ENCODE measurements around the gene SNRPA. TPM values are rescaled to one million over a fixed set of nuclear protein-coding genes. Genes with fewer than 3 reads are reported as not detected.

Gene SNRPA
- total RNA-seq, 1 experiment from 2014 or later = 225 TPM

GRCh38 chr19:40808021-40808325, 57.0 kb downstream of the SNRPA start:
- peaks cover 4% of the 10 kb centered on the region for H3K79me1 ChIP-seq (ENCODE audit: insufficient read depth, low read depth, low read length, poor library complexity, severe bottlenecking)
- H3K4me1 Mint-ChIP-seq = peaks cover 65 to 73% of the 10 kb centered on the region in 2 experiments
- peak overlapping the region; percentile 62 to 97 (median 89); a peak in 4 of 7 replicates for H3K27ac Mint-ChIP-seq
- H4K91ac ChIP-seq (ENCODE audit: insufficient read length, low read depth, low read length) = no peak overlapping the region
- no peak overlapping the region for H2BK5ac ChIP-seq (ENCODE audit: insufficient read length, low read length)
- no peak overlapping the region for H3K9ac ChIP-seq (ENCODE audit: extremely low read depth, insufficient read length, low read length)
- no peak overlapping the region for H2BK20ac ChIP-seq (ENCODE audit: low read depth, low read length, poor library complexity, severe bottlenecking)
- H3K27me3 Mint-ChIP-seq (ENCODE audit: low read depth) = peaks cover 18% of the 10 kb centered on the region
- peaks cover 13% of the 10 kb centered on the region for H3K4me1 ChIP-seq (ENCODE audit: insufficient read depth, low read length)
- H3K9me3 Mint-ChIP-seq = no peaks in the 10 kb centered on the region; a peak in 2 of 5 replicates
- H3K23ac ChIP-seq (ENCODE audit: insufficient read length, low read depth, low read length) = no peak overlapping the region
- H4K5ac ChIP-seq (ENCODE audit: insufficient read length, low read depth, low read length) = no peak overlapping the region
- no peak overlapping the region for H2BK120ac ChIP-seq (ENCODE audit: low read depth, low read length, poor library complexity, severe bottlenecking)
- H2BK15ac ChIP-seq (ENCODE audit: low read depth, low read length) = no peak overlapping the region
- H4K20me1 ChIP-seq (ENCODE audit: control insufficient read depth, insufficient read depth, insufficient read length) = peaks cover 2% of the 10 kb centered on the region
- H3K27me3 ChIP-seq (ENCODE audit: insufficient read depth, low read length) = no peaks in the 10 kb centered on the region
- TF ChIP-seq, protein P1, sequence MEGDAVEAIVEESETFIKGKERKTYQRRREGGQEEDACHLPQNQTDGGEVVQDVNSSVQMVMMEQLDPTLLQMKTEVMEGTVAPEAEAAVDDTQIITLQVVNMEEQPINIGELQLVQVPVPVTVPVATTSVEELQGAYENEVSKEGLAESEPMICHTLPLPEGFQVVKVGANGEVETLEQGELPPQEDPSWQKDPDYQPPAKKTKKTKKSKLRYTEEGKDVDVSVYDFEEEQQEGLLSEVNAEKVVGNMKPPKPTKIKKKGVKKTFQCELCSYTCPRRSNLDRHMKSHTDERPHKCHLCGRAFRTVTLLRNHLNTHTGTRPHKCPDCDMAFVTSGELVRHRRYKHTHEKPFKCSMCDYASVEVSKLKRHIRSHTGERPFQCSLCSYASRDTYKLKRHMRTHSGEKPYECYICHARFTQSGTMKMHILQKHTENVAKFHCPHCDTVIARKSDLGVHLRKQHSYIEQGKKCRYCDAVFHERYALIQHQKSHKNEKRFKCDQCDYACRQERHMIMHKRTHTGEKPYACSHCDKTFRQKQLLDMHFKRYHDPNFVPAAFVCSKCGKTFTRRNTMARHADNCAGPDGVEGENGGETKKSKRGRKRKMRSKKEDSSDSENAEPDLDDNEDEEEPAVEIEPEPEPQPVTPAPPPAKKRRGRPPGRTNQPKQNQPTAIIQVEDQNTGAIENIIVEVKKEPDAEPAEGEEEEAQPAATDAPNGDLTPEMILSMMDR (conservative IDR thresholded peaks at IDR 0.05) = no peak
- H3K79me2 ChIP-seq (ENCODE audit: insufficient read depth, low read length) = no peaks in the 10 kb centered on the region; the same call in 1 of the 2 replicates
- no peak overlapping the region for H3K4me2 ChIP-seq (ENCODE audit: insufficient read depth, insufficient read length, low read length)
- peak overlapping the region in 1 of 2 experiments; percentile 50; a peak in 2 of 5 replicates for H3K4me3 Mint-ChIP-seq
- no peak overlapping the region for H3K14ac ChIP-seq (ENCODE audit: insufficient read depth, low read length)
- no CpG with 5 or more reads among the region's 2 CpGs for WGBS (ENCODE audit: extremely low coverage, insufficient read length, low lambda C conversion rate)
- H3T11ph ChIP-seq (ENCODE audit: low read length) = no peak overlapping the region
- H2BK12ac ChIP-seq (ENCODE audit: insufficient read length, low read depth, low read length) = no peak overlapping the region
- peaks cover 23 to 50% (median 38%) of the 10 kb centered on the region in 3 experiments; a peak in 6 of 7 replicates for H3K36me3 Mint-ChIP-seq (ENCODE audit: insufficient read depth in 1 of 3, low read depth in 3 of 3)
- no peak overlapping the region for H3K18ac ChIP-seq (ENCODE audit: insufficient read length, low read depth, low read length)
- H3K23me2 ChIP-seq (ENCODE audit: insufficient read length, low read depth, low read length, poor library complexity, severe bottlenecking) = peaks cover 12% of the 10 kb centered on the region
- no peak overlapping the region for H2AFZ ChIP-seq (ENCODE audit: low read length)
- H3K27ac ChIP-seq (ENCODE audit: insufficient read length, low read depth, low read length) = no peak overlapping the region
- no peaks in the 10 kb centered on the region for H3K9me3 ChIP-seq (ENCODE audit: control insufficient read depth, low read depth, low read length)
- DNase-seq = no peak
- H4K8ac ChIP-seq (replicated peaks; ENCODE audit: insufficient read length, low read depth, low read length) = no peak overlapping the region
- H3K4ac ChIP-seq (ENCODE audit: low read depth, low read length) = no peak overlapping the region
- H2AK5ac ChIP-seq (ENCODE audit: insufficient read length, low read length) = no peak overlapping the region
- no peak overlapping the region for H3K56ac ChIP-seq (ENCODE audit: insufficient read length, low read depth, low read length)
